Stimulated activated naive CD4-positive, alpha-beta T cell (primary cell): Measurements from ENCODE around the gene GNAS.
"Not testable (repeated sequence)": the region's sequence is repeated elsewhere in the genome, so short reads cannot be mapped to it uniquely, and the experiment has no call there.

ENCODE experiments used
- DNase-seq, 6 experiments: peaks; one replicate each; lab custom pipeline; 2025; lab: John Stamatoyannopoulos, UW

GNAS gene

GRCh38 chr20:58927490-58928061 is 75.1 kb downstream of the GNAS start:
- DNase-seq, result no peak

GRCh38 chr20:58930496-58930895 is 78.0 kb downstream of the GNAS start:
- no peak for DNase-seq

- DNase-seq, result no peak
These were observed 79.7 kb downstream of the GNAS start for GRCh38 chr20:58932170-58932569.

GRCh38 chr20:58938078-58938477 is 85.6 kb downstream of the GNAS start:
- no peak for DNase-seq

GRCh38 chr20:58938541-58938940 is 86.0 kb downstream of the GNAS start:
- no peak for DNase-seq

GRCh38 chr20:58941471-58941870 is 89.0 kb downstream of the GNAS start:
- DNase-seq, result no peak

GRCh38 chr20:58942549-58942948 is 90.0 kb downstream of the GNAS start:
- DNase-seq, result no peak

GRCh38 chr20:58944610-58945009 is 92.1 kb downstream of the GNAS start:
- no peak for DNase-seq

GRCh38 chr20:58945965-58946631 is 93.6 kb downstream of the GNAS start:
- no peak for DNase-seq

GRCh38 chr20:58947797-58948388 is 95.4 kb downstream of the GNAS start:
- not testable (repeated sequence) for DNase-seq

GRCh38 chr20:58950603-58951002 is 98.1 kb downstream of the GNAS start:
- no peak for DNase-seq

GRCh38 chr20:58953050-58953449 is 100.5 kb downstream of the GNAS start:
- no peak for DNase-seq

GRCh38 chr20:58956078-58956477 is 103.6 kb downstream of the GNAS start:
- no peak for DNase-seq

GRCh38 chr20:58959652-58960051 is 107.1 kb downstream of the GNAS start:
- no peak for DNase-seq
